ENCODE results near the gene PYCARD.

- TF ChIP-seq, protein P1, sequence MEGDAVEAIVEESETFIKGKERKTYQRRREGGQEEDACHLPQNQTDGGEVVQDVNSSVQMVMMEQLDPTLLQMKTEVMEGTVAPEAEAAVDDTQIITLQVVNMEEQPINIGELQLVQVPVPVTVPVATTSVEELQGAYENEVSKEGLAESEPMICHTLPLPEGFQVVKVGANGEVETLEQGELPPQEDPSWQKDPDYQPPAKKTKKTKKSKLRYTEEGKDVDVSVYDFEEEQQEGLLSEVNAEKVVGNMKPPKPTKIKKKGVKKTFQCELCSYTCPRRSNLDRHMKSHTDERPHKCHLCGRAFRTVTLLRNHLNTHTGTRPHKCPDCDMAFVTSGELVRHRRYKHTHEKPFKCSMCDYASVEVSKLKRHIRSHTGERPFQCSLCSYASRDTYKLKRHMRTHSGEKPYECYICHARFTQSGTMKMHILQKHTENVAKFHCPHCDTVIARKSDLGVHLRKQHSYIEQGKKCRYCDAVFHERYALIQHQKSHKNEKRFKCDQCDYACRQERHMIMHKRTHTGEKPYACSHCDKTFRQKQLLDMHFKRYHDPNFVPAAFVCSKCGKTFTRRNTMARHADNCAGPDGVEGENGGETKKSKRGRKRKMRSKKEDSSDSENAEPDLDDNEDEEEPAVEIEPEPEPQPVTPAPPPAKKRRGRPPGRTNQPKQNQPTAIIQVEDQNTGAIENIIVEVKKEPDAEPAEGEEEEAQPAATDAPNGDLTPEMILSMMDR (conservative IDR thresholded peaks at IDR 0.05; ENCODE audit: low read depth in 2 of 2) = no peak
- TF ChIP-seq, protein P2, sequence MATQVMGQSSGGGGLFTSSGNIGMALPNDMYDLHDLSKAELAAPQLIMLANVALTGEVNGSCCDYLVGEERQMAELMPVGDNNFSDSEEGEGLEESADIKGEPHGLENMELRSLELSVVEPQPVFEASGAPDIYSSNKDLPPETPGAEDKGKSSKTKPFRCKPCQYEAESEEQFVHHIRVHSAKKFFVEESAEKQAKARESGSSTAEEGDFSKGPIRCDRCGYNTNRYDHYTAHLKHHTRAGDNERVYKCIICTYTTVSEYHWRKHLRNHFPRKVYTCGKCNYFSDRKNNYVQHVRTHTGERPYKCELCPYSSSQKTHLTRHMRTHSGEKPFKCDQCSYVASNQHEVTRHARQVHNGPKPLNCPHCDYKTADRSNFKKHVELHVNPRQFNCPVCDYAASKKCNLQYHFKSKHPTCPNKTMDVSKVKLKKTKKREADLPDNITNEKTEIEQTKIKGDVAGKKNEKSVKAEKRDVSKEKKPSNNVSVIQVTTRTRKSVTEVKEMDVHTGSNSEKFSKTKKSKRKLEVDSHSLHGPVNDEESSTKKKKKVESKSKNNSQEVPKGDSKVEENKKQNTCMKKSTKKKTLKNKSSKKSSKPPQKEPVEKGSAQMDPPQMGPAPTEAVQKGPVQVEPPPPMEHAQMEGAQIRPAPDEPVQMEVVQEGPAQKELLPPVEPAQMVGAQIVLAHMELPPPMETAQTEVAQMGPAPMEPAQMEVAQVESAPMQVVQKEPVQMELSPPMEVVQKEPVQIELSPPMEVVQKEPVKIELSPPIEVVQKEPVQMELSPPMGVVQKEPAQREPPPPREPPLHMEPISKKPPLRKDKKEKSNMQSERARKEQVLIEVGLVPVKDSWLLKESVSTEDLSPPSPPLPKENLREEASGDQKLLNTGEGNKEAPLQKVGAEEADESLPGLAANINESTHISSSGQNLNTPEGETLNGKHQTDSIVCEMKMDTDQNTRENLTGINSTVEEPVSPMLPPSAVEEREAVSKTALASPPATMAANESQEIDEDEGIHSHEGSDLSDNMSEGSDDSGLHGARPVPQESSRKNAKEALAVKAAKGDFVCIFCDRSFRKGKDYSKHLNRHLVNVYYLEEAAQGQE (IDR thresholded peaks at IDR 0.05; ENCODE audit: unreplicated experiment) = no peak
- TF ChIP-seq POLR2AphosphoS5 (IDR thresholded peaks at IDR 0.05; ENCODE audit: low read depth) (no peak), EZH2 (IDR thresholded peaks at IDR 0.05; ENCODE audit: low read depth, unreplicated experiment) (no peak), CREB1 (CRISPR knock-in tag; IDR thresholded peaks at IDR 0.05; ENCODE audit: low read depth) (no peak), ZNF114 (CRISPR knock-in tag; IDR thresholded peaks at IDR 0.05) (no peak), JUNB (IDR thresholded peaks at IDR 0.05; ENCODE audit: unreplicated experiment) (no peak), EZH2phosphoT487 (IDR thresholded peaks at IDR 0.05; ENCODE audit: unreplicated experiment) (no peak), ETS1 (IDR thresholded peaks at IDR 0.05) (no peak), NANOG (IDR thresholded peaks at IDR 0.05; ENCODE audit: borderline replicate concordance) (no peak)
Measured at GRCh38 chr16:31199430-31200041, 3.0 kb downstream of the PYCARD start.

Measured in GM23338 (cell line).